SK-N-MC (cell line): ENCODE measurements around the gene ZNF415.

Source experiments
- DNase-seq: peaks from one replicate; pipeline ENCODE4 v3.0.0-alpha.2; 2011; ENCODE audit warnings: low read depth, low spot score
- H3K27ac ChIP-seq: fragments of 200-600 bp; sonication (generic); 2 replicates; pipeline ENCODE4 v1.5.1; 2016; ENCODE audit warnings: mixed run types
- H3K36me3 ChIP-seq: fragments of 200-600 bp; sonication (generic); 2 replicates; pipeline ENCODE4 v1.6.1; 2017; ENCODE audit warnings: antibody characterized with exemption, low read length, mixed read lengths; ENCODE audit not compliant: insufficient read depth
- H3K4me3 ChIP-seq: fragments of 200-600 bp; sonication (generic); 2 replicates; pipeline ENCODE4 v1.5.1; 2016
- H3K9ac ChIP-seq: fragments of 200-600 bp; sonication (generic); 2 replicates; pipeline ENCODE4 v1.8.0; 2017; ENCODE audit warnings: mixed run types, mixed read lengths; ENCODE audit not compliant: insufficient read length
- H3K9me3 ChIP-seq: fragments of 200-600 bp; sonication (generic); 2 replicates; pipeline ENCODE4 v1.6.1; 2017; ENCODE audit warnings: low read depth, mild to moderate bottlenecking, antibody characterized with exemption, low read length, moderate library complexity, mixed read lengths
- EZH2 ChIP-seq: fragments of 200-600 bp; sonication (generic); IDR thresholded peaks from one replicate; pipeline ENCODE4 v1.6.1; 2017; ENCODE audit warnings: antibody characterized with exemption
- FOXP2 ChIP-seq: optimal IDR thresholded peaks from 2 replicates; pipeline ENCODE3; 2011; ENCODE audit warnings: mild to moderate bottlenecking, moderate library complexity; ENCODE audit not compliant: insufficient read depth; ENCODE audit errors: extremely low read length, control extremely low read depth
- POLR2AphosphoS5 ChIP-seq: IDR thresholded peaks from 2 replicates; pipeline ENCODE4 v1.6.1; 2012; ENCODE audit warnings: mild to moderate bottlenecking, low read depth, low read length, borderline replicate concordance

Gene ZNF415

GRCh38 chr19:53094754-53095575 is 37.7 kb downstream of the ZNF415 start:
- Histone ChIP-seq H3K36me3 (peaks cover 45% of the 10 kb centered on the region), H3K4me3 (no peak overlapping the region), H3K9ac (no peak overlapping the region), H3K27ac (no peak overlapping the region), H3K9me3 (no peaks in the 10 kb centered on the region)
- TF ChIP-seq POLR2AphosphoS5, result no peak
- no peak for TF ChIP-seq EZH2
- no peak for TF ChIP-seq FOXP2
- no peak for DNase-seq

- TF ChIP-seq EZH2 (no peak), FOXP2 (no peak), POLR2AphosphoS5 (no peak)
- Histone ChIP-seq H3K9me3 (no peaks in the 10 kb centered on the region), H3K9ac (no peak overlapping the region), H3K4me3 (no peak overlapping the region), H3K27ac (no peak overlapping the region), H3K36me3 (peaks cover 40% of the 10 kb centered on the region)
- no peak for DNase-seq
Observed at GRCh38 chr19:53092723-53093122, 40.0 kb downstream of the ZNF415 start.

GRCh38 chr19:53091413-53092254 is 41.1 kb downstream of the ZNF415 start:
- TF ChIP-seq EZH2, result no peak
- no peak for TF ChIP-seq POLR2AphosphoS5
- no peak for TF ChIP-seq FOXP2
- Histone ChIP-seq H3K9me3 (no peaks in the 10 kb centered on the region), H3K4me3 (no peak overlapping the region), H3K36me3 (peaks cover 38% of the 10 kb centered on the region), H3K27ac (no peak overlapping the region), H3K9ac (no peak overlapping the region)
- no peak for DNase-seq

- H3K36me3 ChIP-seq, result peaks cover 58% of the 10 kb centered on the region
- no peaks in the 10 kb centered on the region for H3K9me3 ChIP-seq
- no peak for TF ChIP-seq POLR2AphosphoS5
- no peak for TF ChIP-seq FOXP2
- no peak for TF ChIP-seq EZH2
- no peak overlapping the region for H3K27ac ChIP-seq
- no peak for DNase-seq
- H3K9ac ChIP-seq, result no peak overlapping the region
- no peak overlapping the region for H3K4me3 ChIP-seq
Observed at GRCh38 chr19:53088091-53088490, 44.6 kb downstream of the ZNF415 start.

- peaks cover 54% of the 10 kb centered on the region for H3K36me3 ChIP-seq
- peaks cover 5% of the 10 kb centered on the region; the same call in 1 of the 2 replicates for H3K9me3 ChIP-seq
- no peak overlapping the region for H3K9ac ChIP-seq
- no peak for DNase-seq
- H3K27ac ChIP-seq, result no peak overlapping the region
- TF ChIP-seq FOXP2 (no peak), POLR2AphosphoS5 (no peak), EZH2 (no peak)
- H3K4me3 ChIP-seq, result no peak overlapping the region
Observed at GRCh38 chr19:53086949-53087348, 45.8 kb downstream of the ZNF415 start.

- peaks cover 11% of the 10 kb centered on the region; the same call in 1 of the 2 replicates for H3K9me3 ChIP-seq
- DNase-seq, result no peak
- H3K27ac ChIP-seq, result no peak overlapping the region
- no peak overlapping the region for H3K4me3 ChIP-seq
- no peak overlapping the region for H3K9ac ChIP-seq
- peaks cover 41% of the 10 kb centered on the region for H3K36me3 ChIP-seq
- TF ChIP-seq POLR2AphosphoS5 (no peak), FOXP2 (no peak), EZH2 (no peak)
Observed at GRCh38 chr19:53085496-53085895, 47.2 kb downstream of the ZNF415 start.

GRCh38 chr19:53082929-53083328 is 49.8 kb downstream of the ZNF415 start:
- DNase-seq, result no peak
- Histone ChIP-seq H3K4me3 (no peak overlapping the region), H3K9me3 (peaks cover 14% of the 10 kb centered on the region; the same call in 1 of the 2 replicates), H3K36me3 (peaks cover 32% of the 10 kb centered on the region), H3K9ac (no peak overlapping the region), H3K27ac (no peak overlapping the region)
- TF ChIP-seq FOXP2, result no peak
- TF ChIP-seq POLR2AphosphoS5, result no peak
- TF ChIP-seq EZH2, result no peak

- peaks cover 28% of the 10 kb centered on the region; the same call in 1 of the 2 replicates for H3K36me3 ChIP-seq
- TF ChIP-seq EZH2 (no peak), POLR2AphosphoS5 (no peak), FOXP2 (no peak)
Observed at GRCh38 chr19:53079313-53079924, 53.3 kb downstream of the ZNF415 start.

More at GRCh38 chr19:53079313-53079924, 53.3 kb downstream of the ZNF415 start:
- Histone ChIP-seq H3K9ac (no peak overlapping the region), H3K27ac (no peak overlapping the region), H3K4me3 (no peak overlapping the region), H3K9me3 (peaks cover 14% of the 10 kb centered on the region; the same call in 1 of the 2 replicates)
- DNase-seq, result no peak
